A549 treated with Mapracorat at 1 μM for 4 hours (cell line): Measurements from ENCODE around the gene LY9. TPM values are rescaled to one million over a fixed set of nuclear protein-coding genes. Genes with fewer than 3 reads are reported as not detected.

Experiments
- total RNA-seq: library from RNA; stranded (reverse); fragments of 200-300 nt; extraction: Qiagen RNA extraction; gene quantifications from 5 replicates; pipeline ENCODE4 v1.2.3, GENCODE V29; 2022

The LY9 gene, protein sequence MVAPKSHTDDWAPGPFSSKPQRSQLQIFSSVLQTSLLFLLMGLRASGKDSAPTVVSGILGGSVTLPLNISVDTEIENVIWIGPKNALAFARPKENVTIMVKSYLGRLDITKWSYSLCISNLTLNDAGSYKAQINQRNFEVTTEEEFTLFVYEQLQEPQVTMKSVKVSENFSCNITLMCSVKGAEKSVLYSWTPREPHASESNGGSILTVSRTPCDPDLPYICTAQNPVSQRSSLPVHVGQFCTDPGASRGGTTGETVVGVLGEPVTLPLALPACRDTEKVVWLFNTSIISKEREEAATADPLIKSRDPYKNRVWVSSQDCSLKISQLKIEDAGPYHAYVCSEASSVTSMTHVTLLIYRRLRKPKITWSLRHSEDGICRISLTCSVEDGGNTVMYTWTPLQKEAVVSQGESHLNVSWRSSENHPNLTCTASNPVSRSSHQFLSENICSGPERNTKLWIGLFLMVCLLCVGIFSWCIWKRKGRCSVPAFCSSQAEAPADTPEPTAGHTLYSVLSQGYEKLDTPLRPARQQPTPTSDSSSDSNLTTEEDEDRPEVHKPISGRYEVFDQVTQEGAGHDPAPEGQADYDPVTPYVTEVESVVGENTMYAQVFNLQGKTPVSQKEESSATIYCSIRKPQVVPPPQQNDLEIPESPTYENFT
- 0.07 to 0.19 TPM (median 0.14 TPM) in 4 of 5 replicates, not detected in the other for total RNA-seq

GRCh38 chr1:160795951-160796383 lies at the start of gene LY9:
LY9 (plus strand) TSS chr1:160796174; CDS start chr1:160796188, 14 bp downstream.

GRCh38 chr1:160862203-160863060 lies 66.5 kb downstream of the LY9 start, which contains the start of gene CD244:
CD244 (minus strand) TSS chr1:160862887; CDS start chr1:160862677, 210 bp downstream.

Other genes starting within 250 kb of the LY9 start
- not detected in 5 replicates for gene CD84, start 216.7 kb upstream of the LY9 start, total RNA-seq
- not detected in 5 replicates for gene SLAMF1, start 149.1 kb upstream of the LY9 start, total RNA-seq
- gene CD48, start 84.4 kb upstream of the LY9 start, total RNA-seq = not detected in 5 replicates
- 1.3 to 2.9 TPM (median 1.6 TPM) in 5 replicates for gene SLAMF7, start 56.9 kb upstream of the LY9 start, total RNA-seq
- gene CD244, start 66.7 kb downstream of the LY9 start, total RNA-seq = not detected in 5 replicates
- not detected in 5 replicates for gene ITLN1, start 89.0 kb downstream of the LY9 start, total RNA-seq
- gene ITLN2, start 158.6 kb downstream of the LY9 start, total RNA-seq = 0.55 to 0.85 TPM (median 0.62 TPM) in 5 replicates
- gene F11R, start 225.0 kb downstream of the LY9 start, total RNA-seq = 50.8 to 59.9 TPM (median 55.2 TPM) in 5 replicates
- gene TSTD1, start 242.8 kb downstream of the LY9 start, total RNA-seq = 0.25 TPM in 2 of 5 replicates, not detected in the others
- gene USF1, start 249.8 kb downstream of the LY9 start, total RNA-seq = 44.5 to 55.8 TPM (median 49.0 TPM) in 5 replicates